Colonic mucosa (tissue), 4 donors: ENCODE measurements around the gene SETDB1. TPM values are rescaled to one million over a fixed set of nuclear protein-coding genes. Genes with fewer than 3 reads are reported as not detected.

Experiments
- DNase-seq: peaks from one replicate; pipeline ENCODE4 v3.0.0-alpha.2; 2020
- H3K27ac ChIP-seq: fragments of 200-600 bp; one replicate; pipeline ENCODE4 v1.8.0; 2021
- H3K27me3 ChIP-seq: fragments of 200-600 bp; one replicate; pipeline ENCODE4 v1.8.0; 2021
- H3K36me3 ChIP-seq: fragments of 200-600 bp; one replicate; pipeline ENCODE4 v1.8.0; 2021
- H3K4me1 ChIP-seq: fragments of 200-600 bp; one replicate; pipeline ENCODE4 v1.8.0; 2021; ENCODE audit warnings: mild to moderate bottlenecking
- H3K4me3 ChIP-seq: fragments of 200-600 bp; one replicate; pipeline ENCODE4 v1.8.0; 2021
- H3K9ac ChIP-seq, 2 donors: one replicate each; pipeline ENCODE4 v1.7.0; 2013; ENCODE audit warnings: control low read depth in 2 of 2, low read depth in 2 of 2, low read length in 2 of 2
- H3K9me3 ChIP-seq: fragments of 200-600 bp; one replicate; pipeline ENCODE4 v1.8.0; 2021
- CTCF ChIP-seq: fragments of 200-600 bp; IDR thresholded peaks from one replicate; pipeline ENCODE4 v1.8.0; 2022; ENCODE audit warnings: antibody characterized with exemption, mild to moderate bottlenecking
- intact Hi-C: fragments of 100-400 bp; cut with DNase I; formaldehyde crosslinking; loops from one replicate; pipeline ENCODE4 v1.14.1; 2022
- total RNA-seq, 2 donors: library from RNA; stranded (reverse); fragmentation: NEBNext Ultra II Directional in 1 of 2; extraction: Animal tissue kit (Norgen Biotek cat#: 25700) in 1 of 2; gene quantifications; one replicate each; pipeline ENCODE4 v1.2.1, GENCODE V29; 2021
- donor health status: healthy.
- donor health status: DM: no; HTN: no; CAD: no.
- donor health status: DM: no; HTN: no; CAD: no.

Gene SETDB1
- total RNA-seq, 2 donors from 2014 or later: 28.2 to 32.8 TPM

- no peaks in the 10 kb centered on the region for H3K9me3 ChIP-seq
- no peaks in the 10 kb centered on the region for H3K4me1 ChIP-seq
- no peak for TF ChIP-seq CTCF
- no peaks in the 10 kb centered on the region for H3K27me3 ChIP-seq
- H3K4me3 ChIP-seq: no peak overlapping the region
- H3K36me3 ChIP-seq: no peaks in the 10 kb centered on the region
- H3K9ac ChIP-seq: no peak overlapping the region
- no peak for DNase-seq
- no peak overlapping the region for H3K27ac ChIP-seq
- intact Hi-C loops: no loop called here
Measured at GRCh38 chr1:150905301-150905700, 20.9 kb upstream of the SETDB1 start.

GRCh38 chr1:150906329-150906728 lies 19.8 kb upstream of the SETDB1 start:
- no peak for DNase-seq
- no peak overlapping the region for H3K4me3 ChIP-seq
- H3K36me3 ChIP-seq: no peaks in the 10 kb centered on the region
- H3K9ac ChIP-seq: no peak overlapping the region
- no peaks in the 10 kb centered on the region for H3K27me3 ChIP-seq
- intact Hi-C loops: no loop called here
- no peaks in the 10 kb centered on the region for H3K9me3 ChIP-seq
- H3K4me1 ChIP-seq: no peaks in the 10 kb centered on the region
- no peak overlapping the region for H3K27ac ChIP-seq
- no peak for TF ChIP-seq CTCF

- Histone ChIP-seq H3K4me3 (no peak overlapping the region), H3K27me3 (no peaks in the 10 kb centered on the region), H3K4me1 (no peaks in the 10 kb centered on the region), H3K9ac (no peak overlapping the region), H3K36me3 (no peaks in the 10 kb centered on the region), H3K9me3 (no peaks in the 10 kb centered on the region), H3K27ac (no peak overlapping the region)
- DNase-seq: no peak
- intact Hi-C loops: no loop called here
- TF ChIP-seq CTCF: no peak
Measured at GRCh38 chr1:150906813-150907212, 19.4 kb upstream of the SETDB1 start.

- no peak for TF ChIP-seq CTCF
- intact Hi-C loops: no loop called here
- no peaks in the 10 kb centered on the region for H3K4me1 ChIP-seq
Measured at GRCh38 chr1:150909585-150910180, 16.5 kb upstream of the SETDB1 start.

GRCh38 chr1:150912623-150913022 lies 13.5 kb upstream of the SETDB1 start:
- Histone ChIP-seq H3K9me3 (no peaks in the 10 kb centered on the region), H3K4me3 (no peak overlapping the region), H3K9ac (no peak overlapping the region), H3K27ac (no peak overlapping the region), H3K4me1 (no peaks in the 10 kb centered on the region), H3K36me3 (no peaks in the 10 kb centered on the region), H3K27me3 (no peaks in the 10 kb centered on the region)
- TF ChIP-seq CTCF: no peak
- intact Hi-C loops: no loop called here
- no peak for DNase-seq

More at GRCh38 chr1:150909585-150910180, 16.5 kb upstream of the SETDB1 start:
- no peak overlapping the region for H3K4me3 ChIP-seq
- no peak overlapping the region for H3K9ac ChIP-seq
- no peaks in the 10 kb centered on the region for H3K9me3 ChIP-seq
- no peak for DNase-seq
- H3K27me3 ChIP-seq: no peaks in the 10 kb centered on the region
- no peaks in the 10 kb centered on the region for H3K36me3 ChIP-seq
- no peak overlapping the region for H3K27ac ChIP-seq
